ENCODE data around the gene LOXHD1.

GRCh38 chr18:46615720-46616119 is 41.3 kb downstream of the LOXHD1 start:
- TF ChIP-seq CTCF (IDR thresholded peaks at IDR 0.05; ENCODE audit: low read depth, low read length) (no peak), POLR2A (IDR thresholded peaks at IDR 0.05; ENCODE audit: extremely low read depth, insufficient read length) (no peak)
